NCI-H128 (cell line): ENCODE data around the gene RALY.

ENCODE experiments used
- DNase-seq: peaks from one replicate; lab custom pipeline; 2025; ENCODE audit not compliant: unreplicated experiment; lab: John Stamatoyannopoulos, UW

The RALY gene

GRCh38 chr20:34102342-34102741, 108.6 kb downstream of the RALY start:
- no peak for DNase-seq

GRCh38 chr20:34104059-34104458, 110.3 kb downstream of the RALY start:
- DNase-seq, result no peak

- no peak for DNase-seq
Observed at GRCh38 chr20:34105978-34106675, 112.4 kb downstream of the RALY start.

- no peak for DNase-seq
Observed at GRCh38 chr20:34108616-34109174, 115.0 kb downstream of the RALY start.

- DNase-seq, result no peak
Observed at GRCh38 chr20:34109442-34109841, 115.7 kb downstream of the RALY start.

GRCh38 chr20:34110025-34110744, 116.5 kb downstream of the RALY start:
- DNase-seq, result no peak

GRCh38 chr20:34110745-34111641, 117.3 kb downstream of the RALY start:
- no peak for DNase-seq

- DNase-seq, result peak; percentile 94
Observed at GRCh38 chr20:34111702-34112599, 118.2 kb downstream of the RALY start, which contains the start of gene EIF2S2. TSS of gene EIF2S2 (minus strand) at chr20:34112243. CDS start at chr20:34112110, 133 bp downstream.

- no peak for DNase-seq
Observed at GRCh38 chr20:34112600-34113101, 118.9 kb downstream of the RALY start.

- DNase-seq, result no peak
Observed at GRCh38 chr20:34114809-34115208, 121.1 kb downstream of the RALY start.

- DNase-seq, result no peak
Observed at GRCh38 chr20:34115232-34115631, 121.5 kb downstream of the RALY start.

GRCh38 chr20:34120213-34120612, 126.5 kb downstream of the RALY start:
- DNase-seq, result no peak

- no peak for DNase-seq
Observed at GRCh38 chr20:34122274-34122980, 128.7 kb downstream of the RALY start.

- no peak for DNase-seq
Observed at GRCh38 chr20:34123309-34123708, 129.6 kb downstream of the RALY start.

- DNase-seq, result no peak
Observed at GRCh38 chr20:34124469-34125249, 130.9 kb downstream of the RALY start.

GRCh38 chr20:34127792-34128191, 134.1 kb downstream of the RALY start:
- DNase-seq, result no peak

- peak; percentile 83 for DNase-seq
Observed at GRCh38 chr20:34129518-34130162, 135.9 kb downstream of the RALY start.

GRCh38 chr20:34131491-34131890, 137.8 kb downstream of the RALY start:
- no peak for DNase-seq
